Measurements from ENCODE around the gene EYA4. TPM values are rescaled to one million over a fixed set of nuclear protein-coding genes. Genes with fewer than 3 reads are reported as not detected.

The EYA4 gene
- total RNA-seq, 1 donor from 2014 or later = 21.4 TPM

GRCh38 chr6:133218852-133219251 is 22.3 kb upstream of the EYA4 start:
- Mint-ChIP-seq H3K9me3 (peaks cover 4% of the 10 kb centered on the region), H3K36me3 (no peaks in the 10 kb centered on the region), H3K4me3 (no peak overlapping the region), H3K27me3 (ENCODE audit: low read depth) (no peaks in the 10 kb centered on the region), H3K27ac (no peak overlapping the region), H3K4me1 (peaks cover 16% of the 10 kb centered on the region)
- no peak for TF ChIP-seq CTCF (IDR thresholded peaks at IDR 0.05; ENCODE audit: unreplicated experiment)
- no peak for DNase-seq (ENCODE audit: low spot score in 2 of 2, unreplicated experiment in 2 of 2)

- H3K9me3 Mint-ChIP-seq = peaks cover 4% of the 10 kb centered on the region
These were observed 17.6 kb upstream of the EYA4 start for GRCh38 chr6:133223452-133224029.

GRCh38 chr6:133225560-133225959 is 15.6 kb upstream of the EYA4 start:
- Mint-ChIP-seq H3K36me3 (no peaks in the 10 kb centered on the region), H3K4me1 (peaks cover 2% of the 10 kb centered on the region), H3K4me3 (no peak overlapping the region), H3K27ac (no peak overlapping the region), H3K27me3 (ENCODE audit: low read depth) (peaks cover 22% of the 10 kb centered on the region), H3K9me3 (no peaks in the 10 kb centered on the region)
- DNase-seq (ENCODE audit: low spot score in 2 of 2, unreplicated experiment in 2 of 2) = no peak
- TF ChIP-seq CTCF (IDR thresholded peaks at IDR 0.05; ENCODE audit: unreplicated experiment) = no peak

More at GRCh38 chr6:133223452-133224029, 17.6 kb upstream of the EYA4 start:
- no peak for TF ChIP-seq CTCF (IDR thresholded peaks at IDR 0.05; ENCODE audit: unreplicated experiment)
- Mint-ChIP-seq H3K4me3 (no peak overlapping the region), H3K4me1 (peaks cover 2% of the 10 kb centered on the region), H3K27ac (no peak overlapping the region), H3K27me3 (ENCODE audit: low read depth) (peaks cover 14% of the 10 kb centered on the region), H3K36me3 (no peaks in the 10 kb centered on the region)
- DNase-seq (ENCODE audit: low spot score in 2 of 2, unreplicated experiment in 2 of 2) = no peak

- DNase-seq (ENCODE audit: low spot score in 2 of 2, unreplicated experiment in 2 of 2) = no peak
- peaks cover 2% of the 10 kb centered on the region for H3K4me1 Mint-ChIP-seq
These were observed 13.8 kb upstream of the EYA4 start for GRCh38 chr6:133227344-133227743.

GRCh38 chr6:133230052-133230451 is 11.1 kb upstream of the EYA4 start:
- peaks cover 6% of the 10 kb centered on the region for H3K9me3 Mint-ChIP-seq
- no peak overlapping the region for H3K4me3 Mint-ChIP-seq
- TF ChIP-seq CTCF (IDR thresholded peaks at IDR 0.05; ENCODE audit: unreplicated experiment) = no peak
- H3K4me1 Mint-ChIP-seq = peaks cover 2% of the 10 kb centered on the region
- H3K27ac Mint-ChIP-seq = no peak overlapping the region
- no peaks in the 10 kb centered on the region for H3K36me3 Mint-ChIP-seq
- no peak for DNase-seq (ENCODE audit: low spot score in 2 of 2, unreplicated experiment in 2 of 2)
- H3K27me3 Mint-ChIP-seq (ENCODE audit: low read depth) = peaks cover 42% of the 10 kb centered on the region

More at GRCh38 chr6:133227344-133227743, 13.8 kb upstream of the EYA4 start:
- H3K27me3 Mint-ChIP-seq (ENCODE audit: low read depth) = peaks cover 32% of the 10 kb centered on the region
- no peaks in the 10 kb centered on the region for H3K9me3 Mint-ChIP-seq
- TF ChIP-seq CTCF (IDR thresholded peaks at IDR 0.05; ENCODE audit: unreplicated experiment) = no peak
- no peak overlapping the region for H3K4me3 Mint-ChIP-seq
- H3K27ac Mint-ChIP-seq = no peak overlapping the region
- H3K36me3 Mint-ChIP-seq = no peaks in the 10 kb centered on the region

GRCh38 chr6:133235221-133235620 is 5.9 kb upstream of the EYA4 start:
- peaks cover 51% of the 10 kb centered on the region for H3K27me3 Mint-ChIP-seq (ENCODE audit: low read depth)
- no peak overlapping the region for H3K4me3 Mint-ChIP-seq
- peaks cover 8% of the 10 kb centered on the region for H3K9me3 Mint-ChIP-seq
- DNase-seq (ENCODE audit: low spot score in 2 of 2, unreplicated experiment in 2 of 2) = no peak
- H3K36me3 Mint-ChIP-seq = no peaks in the 10 kb centered on the region
- TF ChIP-seq CTCF (IDR thresholded peaks at IDR 0.05; ENCODE audit: unreplicated experiment) = no peak
- H3K4me1 Mint-ChIP-seq = peaks cover 9% of the 10 kb centered on the region
- H3K27ac Mint-ChIP-seq = no peak overlapping the region
